GM18526 (cell line): ENCODE results near the gene AUP1.

Experiments
- POLR2A ChIP-seq: IDR thresholded peaks from 3 replicates; pipeline ENCODE4 v1.6.1; 2011; ENCODE audit not compliant: insufficient read length; ENCODE audit errors: extremely low read depth

Gene AUP1

DNA sequence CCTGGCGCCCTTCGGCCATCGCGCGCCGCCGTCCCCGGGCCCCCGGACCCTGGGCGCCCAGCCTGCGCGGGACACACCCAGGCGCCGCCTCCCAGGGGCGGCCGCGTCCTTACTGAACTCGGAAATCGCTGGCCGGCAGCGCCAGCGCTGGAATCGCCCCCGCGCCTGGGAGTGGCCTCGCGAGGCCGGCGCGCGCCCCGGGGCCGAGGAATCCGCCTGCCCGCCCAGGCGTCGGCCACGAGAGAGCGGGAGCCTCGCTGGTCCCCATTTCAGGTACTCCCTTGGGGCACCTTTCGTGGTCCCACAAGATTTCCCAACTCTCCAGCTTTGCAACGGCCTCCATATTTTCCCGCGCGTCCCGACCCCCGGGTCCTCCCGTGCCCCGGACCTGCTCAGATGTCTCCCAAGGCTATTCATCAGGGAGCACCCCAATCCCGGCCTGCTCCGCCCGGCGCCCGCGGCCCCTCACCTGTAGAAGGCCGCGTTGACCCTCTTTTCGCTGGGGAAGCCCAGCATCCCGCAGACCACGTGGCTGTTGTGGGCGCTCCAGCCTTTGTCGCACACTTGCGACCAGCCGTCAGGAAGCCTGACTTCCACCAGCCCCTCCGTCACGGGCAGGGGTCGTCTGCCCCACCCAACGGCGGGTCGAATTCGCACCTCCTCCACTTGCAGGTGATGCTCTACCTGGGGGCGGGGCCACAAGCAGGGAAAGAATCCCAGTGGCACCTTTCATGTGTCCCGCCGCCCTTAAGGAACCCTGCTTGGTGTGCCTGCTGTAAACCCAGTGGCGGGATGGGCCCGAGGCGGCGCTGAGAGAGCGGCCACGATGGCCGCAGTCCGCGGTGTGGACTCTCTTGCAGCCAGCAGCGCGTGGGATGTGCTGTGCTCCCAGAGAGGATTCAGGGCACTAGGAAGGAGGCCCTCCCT, 19.7 kb upstream of the AUP1 start:
- peak; percentile 25 for TF ChIP-seq POLR2A

DNA sequence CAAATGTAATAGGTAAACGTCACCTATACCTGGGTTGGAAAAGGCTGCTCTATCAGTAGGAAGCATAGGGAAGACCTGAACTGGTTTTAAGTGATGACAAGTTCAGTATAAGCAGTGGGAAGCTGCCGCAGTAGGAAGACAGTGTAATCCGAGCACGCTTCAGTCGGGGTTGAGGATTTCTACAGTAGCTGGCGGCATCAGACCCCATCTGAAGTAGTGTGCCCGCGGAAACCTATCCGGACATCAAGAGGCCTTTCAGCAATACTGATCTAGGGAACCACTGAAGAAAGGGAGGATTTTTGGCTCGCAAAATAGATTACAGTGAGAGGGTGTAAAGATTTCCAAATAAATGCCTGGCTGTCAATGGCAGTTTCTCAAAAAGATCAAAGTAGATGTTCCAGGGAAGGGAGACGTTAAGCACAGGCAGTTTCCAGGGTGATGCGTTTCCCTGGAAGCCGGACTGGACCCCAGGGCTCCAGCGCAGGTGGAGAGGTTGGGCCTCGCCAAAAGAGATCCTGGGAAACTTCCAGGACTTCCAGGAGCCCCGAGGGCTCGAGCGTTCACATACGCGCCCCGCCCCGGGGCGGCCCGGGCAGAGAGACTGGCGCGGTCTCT, 18.9 kb upstream of the AUP1 start:
- TF ChIP-seq POLR2A = no peak

DNA sequence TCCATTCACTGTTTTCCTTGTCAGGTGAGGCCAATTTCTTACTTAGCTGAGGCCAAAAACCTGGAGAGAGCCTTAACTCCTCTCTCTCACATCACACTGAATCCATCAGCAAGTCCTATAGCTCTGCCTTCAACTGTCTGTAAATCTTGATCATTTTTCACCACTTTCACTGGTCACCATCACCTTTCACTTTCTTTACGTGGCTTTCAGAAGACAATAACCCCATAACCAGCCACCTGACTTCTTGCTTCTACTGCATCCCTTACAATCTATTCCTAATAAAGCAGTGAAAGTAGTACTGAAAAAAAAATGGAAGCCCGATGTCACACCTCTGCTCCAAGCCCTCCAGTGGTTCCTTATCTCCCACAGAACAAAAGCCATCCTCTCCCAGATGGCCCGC, 16.5 kb upstream of the AUP1 start:
- TF ChIP-seq POLR2A = no peak

DNA sequence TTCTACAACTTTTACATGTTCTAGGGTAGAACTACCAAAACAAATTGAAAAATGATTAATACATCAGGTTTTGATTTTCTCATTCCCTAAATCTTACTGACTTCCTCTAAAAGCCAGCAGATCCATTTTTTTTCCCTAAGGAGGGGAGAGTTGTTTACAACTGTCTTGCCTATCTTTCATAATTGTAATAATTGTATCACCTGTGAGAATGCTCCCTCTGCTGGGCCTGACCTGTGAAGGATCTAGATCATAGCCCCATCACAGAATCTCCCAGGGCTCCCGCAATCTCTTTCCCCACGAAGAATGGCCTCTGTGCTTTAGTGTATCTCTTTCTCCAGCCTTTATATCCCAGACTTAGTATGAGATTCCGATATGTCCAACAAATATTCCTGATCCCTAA, 15.1 kb upstream of the AUP1 start:
- TF ChIP-seq POLR2A = no peak

DNA sequence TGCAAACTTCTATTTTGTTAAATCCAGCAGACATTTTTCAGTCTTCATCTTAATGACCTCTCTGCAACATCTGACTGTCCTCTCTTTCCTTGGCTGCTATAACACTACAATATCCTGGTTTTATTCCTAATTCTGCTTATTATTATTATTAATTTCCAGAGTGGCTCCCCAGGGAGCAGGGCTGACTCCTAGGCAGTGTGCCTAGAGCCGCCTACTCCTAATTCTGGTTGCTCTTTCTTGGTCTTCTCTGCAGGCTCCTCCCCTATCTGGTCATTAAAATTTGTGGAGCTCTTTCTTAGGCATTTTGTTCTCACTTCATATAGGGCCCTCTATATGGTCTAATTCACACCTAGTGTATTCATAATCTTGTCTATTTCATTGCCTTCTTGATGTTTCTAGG, 13.5 kb upstream of the AUP1 start:
- no peak for TF ChIP-seq POLR2A

DNA sequence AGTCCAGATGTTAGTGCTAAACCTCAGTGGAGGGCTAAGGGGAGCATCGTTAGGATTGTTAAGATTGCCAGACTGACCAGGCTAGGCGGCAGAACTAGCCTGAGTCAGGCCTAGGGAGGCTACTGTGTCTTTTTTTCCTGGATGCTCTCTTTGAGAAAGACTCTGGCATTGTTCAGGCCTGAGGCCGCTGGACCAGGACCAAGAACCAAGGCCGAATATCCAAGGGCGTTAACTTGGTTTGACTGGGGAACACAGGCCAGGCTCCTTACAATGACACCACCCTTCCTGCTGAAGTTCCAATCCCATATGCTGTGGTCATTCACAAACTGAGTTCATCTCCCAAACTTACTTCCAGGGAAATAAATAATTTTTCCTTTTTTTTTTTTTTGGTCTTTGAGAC, 10.8 kb upstream of the AUP1 start:
- no peak for TF ChIP-seq POLR2A

DNA sequence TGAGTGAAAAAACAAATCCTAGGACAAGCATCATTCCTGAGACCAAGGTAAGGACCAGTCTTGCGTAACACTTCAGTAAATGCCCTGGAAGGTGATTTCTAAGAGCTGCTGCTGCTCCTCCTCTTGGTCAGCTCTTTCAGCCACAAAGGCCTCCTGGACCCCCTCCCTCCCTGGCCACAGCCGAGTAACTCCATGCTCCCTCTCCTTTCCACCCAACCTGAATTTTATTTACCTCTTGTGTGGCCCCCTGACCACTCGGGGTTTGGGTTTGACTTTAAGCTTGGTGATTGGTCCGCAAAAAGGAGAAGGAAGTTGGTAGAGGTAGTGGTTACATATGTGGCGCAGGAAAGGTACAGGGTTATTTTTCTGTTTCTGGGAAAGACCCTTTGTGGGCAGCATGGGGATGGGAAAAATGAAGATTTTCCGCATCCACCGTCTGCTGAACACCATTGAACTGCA, 9.4 kb upstream of the AUP1 start:
- no peak for TF ChIP-seq POLR2A

DNA sequence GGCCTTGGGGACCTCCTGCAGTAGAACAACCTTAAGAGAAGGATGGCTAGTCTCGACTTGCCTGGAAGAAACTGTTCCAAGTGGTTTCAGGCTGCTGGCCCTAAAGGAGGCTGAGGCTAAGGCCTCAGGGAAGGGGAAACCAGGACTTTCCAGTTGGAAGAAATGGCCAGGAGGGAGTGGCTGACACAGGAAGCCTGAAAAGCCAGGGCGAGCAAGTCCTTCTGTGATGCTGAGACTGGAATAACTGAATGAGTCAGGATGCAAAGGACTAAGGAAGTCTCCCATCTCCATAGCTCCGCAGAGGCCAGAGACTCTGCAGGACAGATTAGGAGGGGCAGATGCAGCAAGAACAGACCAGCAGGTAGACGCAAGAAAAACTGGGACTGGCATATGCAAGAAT, 7.6 kb upstream of the AUP1 start:
- TF ChIP-seq POLR2A = no peak

DNA sequence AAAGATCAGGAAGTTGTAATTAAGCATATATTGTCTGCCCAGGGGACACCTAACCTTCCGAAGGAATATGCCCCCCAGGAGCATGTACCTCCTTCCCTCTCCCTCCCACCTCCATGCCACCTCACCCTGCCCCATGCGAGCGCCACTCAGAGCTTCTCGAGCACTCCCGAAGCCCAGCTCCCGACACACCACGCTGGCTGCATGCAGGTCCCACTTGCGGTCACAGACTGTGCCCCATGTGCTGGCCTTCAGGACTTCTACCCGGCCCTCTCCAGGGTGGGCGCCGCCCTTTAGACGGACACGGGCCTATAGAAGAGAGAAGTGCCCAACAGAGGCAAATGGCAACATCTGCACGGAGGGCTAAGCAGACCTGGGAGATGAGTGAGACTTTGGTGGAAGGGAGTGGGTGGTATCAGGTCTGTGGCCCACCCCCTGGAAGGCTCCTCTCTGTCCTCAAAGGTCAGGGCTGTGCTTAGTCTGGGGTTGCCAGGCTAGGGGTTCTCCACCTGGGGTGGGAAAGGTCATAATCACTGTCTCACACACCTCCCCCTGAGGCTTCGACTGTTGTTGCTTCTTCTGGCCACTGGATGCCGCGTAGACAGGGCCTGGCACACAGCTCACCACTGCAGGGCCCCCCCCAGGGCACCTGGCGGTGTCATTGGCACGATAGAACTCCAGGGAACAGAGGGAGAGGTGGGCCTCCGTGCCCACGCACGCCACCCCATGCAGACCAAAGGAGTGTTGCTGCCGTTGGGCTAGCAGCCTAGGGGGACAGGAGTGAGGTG, 6.9 kb upstream of the AUP1 start:
- no peak for TF ChIP-seq POLR2A

DNA sequence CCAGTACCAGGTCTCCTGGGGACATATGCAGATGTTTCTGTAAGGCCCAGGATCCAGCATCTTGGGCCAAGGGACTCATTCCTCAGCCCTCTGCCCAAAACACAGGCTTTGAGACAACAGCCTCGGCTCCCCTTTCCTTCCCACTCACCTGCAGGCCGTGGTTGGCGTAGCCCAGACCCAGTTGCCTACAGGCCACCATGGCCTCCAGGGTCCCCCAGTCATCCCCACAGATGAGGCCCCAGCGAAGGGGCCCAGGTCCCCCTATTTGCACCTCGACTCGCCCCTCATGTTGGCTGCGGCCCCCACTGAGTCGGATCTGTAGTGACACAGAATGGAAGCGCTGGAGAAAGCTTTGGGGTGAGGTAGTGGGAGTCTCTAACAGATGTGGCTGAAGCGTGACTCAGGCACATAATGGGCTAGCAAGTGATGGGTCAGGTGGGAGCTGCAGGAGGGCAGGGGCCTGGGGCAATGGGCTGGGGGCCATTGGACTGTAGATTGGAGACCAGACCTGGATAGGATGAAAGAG, 6.0 kb upstream of the AUP1 start:
- no peak for TF ChIP-seq POLR2A

DNA sequence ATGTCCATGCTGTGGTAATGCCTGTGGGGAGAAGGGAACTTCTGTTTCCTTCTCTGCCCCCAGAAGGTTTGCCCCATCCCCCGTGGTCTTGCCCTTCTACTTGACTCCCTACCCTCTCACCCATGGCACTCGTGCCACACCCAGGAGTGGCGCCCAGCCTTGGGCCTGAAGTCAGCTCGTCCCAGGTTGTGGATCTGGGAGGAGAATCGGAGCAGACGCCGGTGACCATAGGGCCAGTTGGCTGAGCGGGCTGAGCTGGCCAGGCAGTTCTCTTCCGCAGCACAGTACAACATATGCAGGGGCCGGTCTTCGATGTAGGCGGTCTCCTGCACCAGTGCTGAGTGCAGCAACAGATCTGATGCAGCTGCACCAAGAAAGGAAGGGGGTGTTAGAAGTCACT, 4.9 kb upstream of the AUP1 start:
- TF ChIP-seq POLR2A = no peak

DNA sequence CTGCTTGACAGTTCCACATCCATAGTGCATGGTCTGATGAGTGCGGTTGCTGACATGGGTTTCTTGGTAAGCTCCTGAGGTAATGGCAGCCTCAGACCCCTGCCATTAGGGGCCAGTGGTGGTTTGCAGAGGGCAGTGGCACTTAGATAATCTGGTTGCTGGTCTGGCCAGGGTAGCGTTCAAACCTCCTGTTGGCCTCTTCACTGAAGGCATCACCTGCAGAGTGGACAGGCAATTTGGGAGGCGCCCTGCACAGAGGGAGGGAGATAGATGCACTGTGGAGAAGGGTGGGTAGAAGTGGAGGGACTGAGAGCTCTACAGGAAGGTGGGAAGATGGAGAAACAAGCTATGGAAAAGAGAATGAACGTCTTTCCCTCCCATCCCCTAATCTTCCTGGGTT, 4.0 kb upstream of the AUP1 start:
- TF ChIP-seq POLR2A = no peak

DNA sequence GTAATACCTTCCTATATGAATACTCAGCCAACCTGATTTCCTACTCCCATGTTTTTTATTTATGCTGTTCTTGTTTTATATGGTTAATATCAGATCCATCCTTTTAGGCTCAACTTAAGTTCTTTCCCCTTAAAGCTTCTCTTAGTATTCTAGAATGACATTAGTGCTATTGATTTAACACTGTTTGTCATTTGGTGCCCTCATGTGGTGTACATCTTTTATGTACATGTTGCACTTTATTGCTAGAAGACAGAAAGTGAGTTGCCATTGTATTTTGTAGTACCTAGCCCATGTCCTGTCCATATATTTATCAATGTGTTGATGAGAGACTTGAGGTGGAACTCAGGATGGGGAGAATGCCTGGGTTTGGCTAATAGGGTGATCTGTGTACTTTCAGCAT, 2.7 kb upstream of the AUP1 start:
- TF ChIP-seq POLR2A = no peak

DNA sequence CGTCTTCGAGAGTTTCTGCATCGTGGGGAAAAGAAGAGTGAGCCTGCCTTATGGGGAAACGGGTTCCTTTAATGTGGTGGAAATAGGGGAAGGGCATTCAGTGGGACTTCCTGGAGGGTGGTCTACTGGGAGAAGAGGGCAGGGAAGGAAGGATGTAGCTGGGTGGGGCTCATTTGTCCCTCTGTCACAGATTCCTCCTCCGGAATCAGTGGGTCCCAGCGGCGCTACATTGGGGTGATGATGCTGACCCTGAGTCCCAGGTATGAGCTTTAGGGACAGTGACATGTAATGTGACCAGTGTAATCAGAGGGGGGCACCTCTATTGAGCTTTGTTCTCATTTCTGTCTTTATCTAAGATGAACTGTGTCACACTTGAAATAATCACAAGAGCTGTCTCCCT, 2.2 kb upstream of the AUP1 start:
- no peak for TF ChIP-seq POLR2A

DNA sequence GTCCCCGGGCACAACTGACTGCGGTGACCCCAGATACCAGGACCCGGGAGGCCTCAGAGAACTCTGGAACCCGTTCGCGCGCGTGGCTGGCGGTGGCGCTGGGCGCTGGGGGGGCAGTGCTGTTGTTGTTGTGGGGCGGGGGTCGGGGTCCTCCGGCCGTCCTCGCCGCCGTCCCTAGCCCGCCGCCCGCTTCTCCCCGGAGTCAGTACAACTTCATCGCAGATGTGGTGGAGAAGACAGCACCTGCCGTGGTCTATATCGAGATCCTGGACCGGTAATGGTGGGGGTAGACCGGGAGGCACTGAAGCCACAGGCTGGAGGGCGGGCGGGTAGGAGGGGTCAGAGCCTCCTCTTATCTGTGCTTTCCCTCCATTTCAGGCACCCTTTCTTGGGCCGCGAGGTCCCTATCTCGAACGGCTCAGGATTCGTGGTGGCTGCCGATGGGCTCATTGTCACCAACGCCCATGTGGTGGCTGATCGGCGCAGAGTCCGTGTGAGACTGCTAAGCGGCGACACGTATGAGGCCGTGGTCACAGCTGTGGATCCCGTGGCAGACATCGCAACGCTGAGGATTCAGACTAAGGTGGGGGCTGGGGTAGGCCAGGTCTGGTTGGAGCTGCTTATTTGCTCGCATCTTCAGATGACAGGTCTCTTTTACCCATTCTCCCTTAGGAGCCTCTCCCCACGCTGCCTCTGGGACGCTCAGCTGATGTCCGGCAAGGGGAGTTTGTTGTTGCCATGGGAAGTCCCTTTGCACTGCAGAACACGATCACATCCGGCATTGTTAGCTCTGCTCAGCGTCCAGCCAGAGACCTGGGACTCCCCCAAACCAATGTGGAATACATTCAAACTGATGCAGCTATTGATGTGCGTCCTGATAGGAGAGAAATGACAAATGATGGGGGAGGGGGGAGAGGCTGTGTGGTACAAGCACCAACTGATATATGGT, 1.0 kb upstream of the AUP1 start:
- no peak for TF ChIP-seq POLR2A
